Measurements from ENCODE around the gene MELK.
"Not testable (repeated sequence)": the region's sequence is repeated elsewhere in the genome, so short reads cannot be mapped to it uniquely, and the experiment has no call there.

Gene MELK

DNA sequence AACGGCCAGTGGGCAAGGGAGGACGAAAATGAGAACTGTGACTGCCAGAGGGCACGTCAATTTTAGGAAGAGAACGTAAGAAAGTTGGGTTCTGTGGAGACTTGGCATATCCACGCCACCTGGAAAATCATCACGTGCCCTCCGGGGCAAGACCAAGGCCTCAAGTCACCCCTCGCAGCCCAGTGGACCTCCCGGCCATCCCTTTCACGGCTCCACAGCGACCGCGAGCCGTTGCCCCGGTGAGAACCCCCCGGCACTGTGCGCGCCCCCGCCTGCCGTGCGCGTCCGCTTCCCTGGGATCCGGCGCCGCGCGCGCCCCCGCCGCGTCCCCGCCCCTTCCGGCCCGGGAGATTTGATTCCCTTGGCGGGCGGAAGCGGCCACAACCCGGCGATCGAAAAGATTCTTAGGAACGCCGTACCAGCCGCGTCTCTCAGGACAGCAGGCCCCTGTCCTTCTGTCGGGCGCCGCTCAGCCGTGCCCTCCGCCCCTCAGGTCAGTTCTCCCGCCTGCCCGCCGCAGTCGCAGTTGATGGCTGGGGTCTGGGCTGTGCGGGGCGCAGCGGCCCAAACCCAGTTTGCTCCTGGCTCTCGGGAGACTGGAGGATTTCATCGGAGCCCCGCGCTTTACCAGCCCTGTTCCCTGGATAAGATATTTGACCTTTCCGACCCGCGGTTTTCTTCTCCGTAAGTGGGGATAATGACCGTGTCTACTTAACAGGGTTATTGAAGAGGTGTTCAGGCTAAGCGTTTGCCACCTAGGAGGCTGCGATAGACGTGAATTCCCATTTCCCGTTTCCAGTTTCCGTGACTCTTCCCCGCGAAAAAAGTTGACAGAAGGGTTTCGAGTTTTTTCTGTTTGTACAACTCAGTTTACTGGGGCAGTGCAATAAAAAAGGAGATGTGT is at the start of gene MELK:
Gene MELK (plus strand): TSS at position 381 of the 904 bp plus-strand sequence. CDS start 8,787 bp downstream, outside the sequence.
- DNase-seq = peak; percentile 93

- no peak for DNase-seq
Measured at GRCh38 chr9:36530224-36530623, 42.5 kb upstream of the MELK start.

DNA sequence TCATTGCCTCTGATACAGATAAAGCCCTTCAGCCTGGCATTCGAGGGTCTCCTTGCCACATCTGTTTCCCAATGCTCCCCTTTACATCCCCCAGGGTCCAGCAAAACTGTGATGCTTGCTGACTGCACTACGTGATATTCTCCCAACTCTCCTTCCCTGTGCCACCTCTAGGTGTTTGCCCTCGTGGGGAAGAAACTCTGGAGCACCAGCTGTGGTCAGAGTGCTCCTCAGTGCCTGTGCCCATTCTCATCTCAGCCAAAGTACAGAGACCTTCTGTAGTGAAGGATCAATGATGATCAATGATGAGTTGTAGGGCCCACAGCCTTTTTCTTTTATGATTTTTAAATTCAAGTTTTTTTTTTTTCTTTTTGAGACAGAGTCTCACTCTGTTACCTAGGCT is 40.3 kb upstream of the MELK start:
- DNase-seq = no peak

DNA sequence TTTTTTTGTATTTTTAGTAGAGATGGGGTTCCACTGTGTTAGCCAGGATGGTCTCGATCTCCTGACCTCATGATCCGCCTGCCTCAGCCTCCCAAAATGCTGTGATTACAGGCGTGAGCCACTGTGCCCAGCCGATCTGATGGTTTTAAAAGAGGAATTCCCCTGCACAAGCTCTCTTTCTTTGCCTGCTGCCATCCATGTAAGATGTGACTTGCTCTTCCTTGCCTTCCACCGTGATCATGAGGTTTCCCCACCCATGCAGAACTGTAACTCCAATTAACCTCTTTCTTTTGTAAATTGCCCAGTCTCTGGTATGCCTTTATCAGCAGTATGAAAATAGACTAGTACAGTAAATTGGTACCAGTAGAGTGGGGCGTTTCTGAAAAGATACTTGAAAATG is 39.0 kb upstream of the MELK start:
- DNase-seq = not testable (repeated sequence)

DNA sequence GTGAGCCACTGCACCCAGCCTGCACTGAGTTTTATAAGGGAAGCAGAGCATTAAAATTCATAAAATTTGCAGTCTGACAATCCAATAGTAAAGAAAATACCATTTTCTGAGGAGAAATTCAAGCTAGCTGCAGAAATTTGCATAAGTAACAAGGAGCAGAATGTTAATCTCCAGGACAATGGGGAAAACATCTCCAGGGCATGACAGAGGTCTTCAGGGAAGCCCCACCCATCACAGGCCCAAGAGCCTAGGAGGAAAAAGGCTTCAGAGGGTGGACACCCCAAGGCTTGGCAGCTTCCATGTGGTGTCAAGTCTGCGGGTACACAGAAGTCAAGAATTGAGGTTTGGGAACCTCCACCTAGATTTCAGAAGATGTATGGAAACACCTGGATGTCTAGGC is 37.6 kb upstream of the MELK start:
- no peak for DNase-seq

GRCh38 chr9:36537861-36538260 is 34.8 kb upstream of the MELK start:
- DNase-seq = no peak

- DNase-seq = no peak
Measured at GRCh38 chr9:36542355-36542754, 30.3 kb upstream of the MELK start.

GRCh38 chr9:36543916-36544315 is 28.8 kb upstream of the MELK start:
- DNase-seq = no peak

DNA sequence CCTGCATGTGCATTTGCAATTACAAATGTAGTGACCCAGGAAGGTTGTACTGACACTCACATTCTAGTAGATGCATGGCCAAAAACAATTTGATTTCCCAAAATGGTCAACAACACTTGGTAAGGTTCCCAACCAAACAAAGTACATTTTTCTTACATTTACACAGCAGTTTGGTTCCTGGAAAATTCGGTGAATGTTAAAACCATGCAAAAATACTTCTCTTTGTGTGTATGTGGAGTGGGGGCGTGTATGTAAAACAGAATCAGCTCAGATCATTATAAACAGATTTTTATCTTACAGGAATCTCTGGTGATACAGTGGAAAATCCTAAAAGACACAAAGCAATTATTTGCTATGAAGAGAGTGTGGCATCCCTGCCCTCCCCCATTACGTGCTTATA is 25.1 kb upstream of the MELK start:
- DNase-seq = no peak

DNA sequence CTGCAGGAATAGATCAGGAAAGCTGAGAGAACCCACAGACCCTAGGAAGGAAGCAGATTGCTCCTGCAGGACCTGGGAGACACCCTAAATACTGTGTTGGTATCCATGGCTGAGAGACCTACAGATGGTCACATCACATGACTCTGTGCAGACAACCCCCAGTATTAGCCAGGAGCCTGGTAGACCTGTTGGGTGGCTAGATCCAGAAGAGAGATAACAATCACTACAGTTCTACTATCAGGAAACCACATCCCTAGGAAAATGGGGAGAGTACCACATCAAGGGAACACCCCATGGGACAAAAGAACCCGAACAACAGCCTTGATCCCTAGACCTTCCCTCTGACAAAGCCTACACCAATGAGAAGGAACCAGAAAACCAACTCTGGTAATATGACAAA is 24.2 kb upstream of the MELK start:
- DNase-seq = no peak

DNA sequence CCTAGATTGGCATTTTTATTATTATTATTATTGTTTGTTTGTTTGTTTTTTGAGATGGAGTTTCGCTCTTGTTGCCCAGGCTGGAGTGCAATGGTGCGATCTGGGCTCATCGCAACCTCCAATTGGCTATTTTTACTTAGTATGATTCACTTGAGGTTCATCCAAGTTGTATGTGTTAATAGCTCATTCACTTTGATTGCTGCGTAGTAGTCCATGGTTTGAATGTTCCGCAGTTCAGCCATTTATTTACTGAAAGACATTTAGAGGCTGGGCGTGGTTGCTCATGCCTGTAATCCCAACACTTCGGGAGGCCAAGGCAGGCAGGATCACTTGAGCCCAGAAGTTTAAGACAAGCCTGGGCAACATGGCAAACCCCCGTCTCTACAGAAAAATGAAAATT is 22.6 kb upstream of the MELK start:
- DNase-seq = no peak

- not testable (repeated sequence) for DNase-seq
Measured at GRCh38 chr9:36550631-36551098, 22.0 kb upstream of the MELK start.

- DNase-seq = no peak
Measured at GRCh38 chr9:36551129-36551528, 21.6 kb upstream of the MELK start.

- DNase-seq = no peak
Measured at GRCh38 chr9:36551910-36552309, 20.8 kb upstream of the MELK start.

- no peak for DNase-seq
Measured at GRCh38 chr9:36559036-36559695, 13.5 kb upstream of the MELK start.

DNA sequence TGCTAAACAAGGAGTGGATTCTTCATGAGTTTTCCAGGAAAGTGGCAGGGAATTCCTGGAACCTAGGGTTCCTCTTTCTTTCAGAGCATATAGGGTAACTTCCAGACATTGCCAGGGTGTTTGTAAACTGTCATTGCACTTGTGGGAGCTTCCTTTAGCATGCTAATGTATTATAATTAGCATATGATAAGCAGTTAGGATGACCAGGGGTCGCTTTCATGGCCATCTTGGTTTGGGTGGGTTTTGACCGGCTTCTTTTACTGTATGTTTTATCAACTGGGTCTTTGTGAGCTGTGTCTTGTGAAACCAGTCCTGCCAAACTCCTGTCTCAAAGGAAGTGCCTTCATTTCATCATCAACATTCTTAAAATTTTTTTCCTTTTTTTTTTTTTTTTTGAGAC is 11.9 kb upstream of the MELK start:
- DNase-seq = no peak

DNA sequence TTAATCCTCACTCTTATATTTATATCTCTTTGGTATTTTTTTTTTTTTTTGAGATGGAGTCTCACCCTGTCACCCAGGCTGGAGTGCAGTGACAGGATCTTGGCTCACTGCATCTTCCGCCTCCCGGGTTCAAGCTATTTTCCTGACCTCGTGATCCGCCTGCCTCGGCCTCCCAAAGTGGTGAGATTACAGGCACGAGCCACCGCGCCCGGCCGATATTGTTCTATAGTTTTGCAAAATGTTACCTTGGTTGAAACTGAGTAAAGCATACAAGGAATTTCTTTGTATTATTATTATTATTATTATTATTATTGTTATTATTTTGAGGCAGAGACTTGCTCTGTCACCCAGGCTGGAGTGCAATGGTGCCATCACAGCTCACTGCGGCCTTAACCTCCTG is 9.9 kb upstream of the MELK start:
- not testable (repeated sequence) for DNase-seq

GRCh38 chr9:36566813-36567221 is 5.9 kb upstream of the MELK start:
- DNase-seq = no peak

- peak; percentile 41 for DNase-seq
Measured at GRCh38 chr9:36568681-36569080, 4.0 kb upstream of the MELK start.

GRCh38 chr9:36571333-36571732 is 1.4 kb upstream of the MELK start:
- DNase-seq = no peak

DNA sequence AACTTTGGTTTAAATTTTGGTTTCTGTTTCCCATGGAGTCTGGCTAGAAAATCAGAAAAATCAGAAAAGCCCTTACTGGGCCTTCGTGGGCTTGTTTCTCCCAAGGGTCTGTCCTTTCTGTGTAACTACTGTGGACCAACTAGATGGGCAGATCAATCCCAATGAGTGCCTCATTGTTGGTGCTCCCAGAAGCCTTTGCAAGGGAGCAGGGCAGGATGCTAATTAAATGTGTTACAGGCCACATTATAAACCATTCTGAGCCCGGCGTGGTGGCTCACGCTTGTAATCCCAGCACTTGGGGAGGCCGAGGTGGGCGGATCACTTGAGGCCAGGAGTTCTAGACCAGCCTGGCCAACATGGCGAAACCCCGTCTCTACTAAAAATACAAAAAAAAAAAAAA is 1.4 kb downstream of the MELK start:
- DNase-seq = not testable (repeated sequence)

- DNase-seq = no peak
Measured at GRCh38 chr9:36575411-36575882, 2.8 kb downstream of the MELK start.

DNA sequence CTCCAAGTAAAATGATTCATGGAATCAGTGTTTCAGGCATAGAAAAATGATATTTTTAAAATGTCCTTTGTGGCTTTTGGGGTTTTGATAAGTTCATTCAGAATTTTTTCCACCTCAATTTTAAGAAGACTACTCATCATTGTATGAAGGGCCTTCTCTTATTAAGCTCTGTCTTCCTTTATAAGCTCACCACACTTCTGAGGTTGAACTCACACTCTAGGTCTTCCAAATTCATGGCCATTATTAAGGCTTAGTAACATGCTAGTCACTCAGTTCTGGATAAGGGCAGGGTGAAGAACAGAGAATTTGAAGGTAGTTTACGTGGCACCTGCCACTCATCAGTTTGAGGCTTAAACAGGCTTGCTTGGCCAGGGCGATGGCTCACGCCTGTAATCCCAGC is 4.2 kb downstream of the MELK start:
- DNase-seq = no peak

Measured in retina (tissue), 1 donor.